Heart right ventricle (tissue), 16 donors: ENCODE results near the gene DEPDC5. TPM values are rescaled to one million over a fixed set of nuclear protein-coding genes. Genes with fewer than 3 reads are reported as not detected.
"Not testable (repeated sequence)": the region's sequence is repeated elsewhere in the genome, so short reads cannot be mapped to it uniquely, and the experiment has no call there.

Source experiments
- ATAC-seq, 8 donors: fragments of 200-7000 bp; cut with Tn5 transposase; one replicate each; pipeline ENCODE4 v1.9.1; 2020; ENCODE audit warnings: mild to moderate bottlenecking in 8 of 8, moderate library complexity in 8 of 8, moderate number of reproducible peaks in 1 of 8
- DNase-seq, 2 donors: peaks; one replicate each; pipeline ENCODE4 v3.0.0-alpha.2; 2020
- H3K27ac ChIP-seq, 10 donors: fragments of 200-600 bp; sonication (generic) in 2 of 10; one replicate each; pipeline versions ENCODE4 v1.5.0 to v1.8.0; 2020 to 2022; ENCODE audit warnings: mild to moderate bottlenecking in 3 of 10
- H3K27me3 ChIP-seq, 7 donors: fragments of 200-600 bp; one replicate each; pipeline ENCODE4 v1.8.0; 2021 to 2022; ENCODE audit warnings: mild to moderate bottlenecking in 2 of 7
- H3K36me3 ChIP-seq, 9 donors: fragments of 200-600 bp; sonication (generic) in 1 of 9; one replicate each; pipeline versions ENCODE4 v1.5.0 to v1.8.0; 2020 to 2022; ENCODE audit warnings: mild to moderate bottlenecking in 2 of 9
- H3K4me1 ChIP-seq, 9 donors: fragments of 200-600 bp; sonication (generic) in 1 of 9; one replicate each; pipeline versions ENCODE4 v1.5.0 to v1.8.0; 2020 to 2022; ENCODE audit warnings: mild to moderate bottlenecking in 4 of 9
- H3K4me3 ChIP-seq, 10 donors: fragments of 200-600 bp; sonication (generic) in 2 of 10; one replicate each; pipeline versions ENCODE4 v1.5.0 to v1.8.0; 2020 to 2022; ENCODE audit warnings: mild to moderate bottlenecking in 7 of 10, moderate library complexity in 2 of 10
- H3K9me3 ChIP-seq, 11 donors: fragments of 200-600 bp in 10 of 11; sonication (generic) in 2 of 11; one replicate each; pipeline versions ENCODE4 v1.5.0 to v1.8.0; 2013 to 2022; ENCODE audit warnings: mild to moderate bottlenecking in 2 of 11, control low read depth in 1 of 11, moderate library complexity in 1 of 11
- CTCF ChIP-seq, 9 donors: fragments of 200-600 bp; sonication (generic) in 2 of 9; IDR thresholded peaks; one replicate each; pipeline versions ENCODE4 v1.5.0 to v1.8.0; 2021 to 2022; ENCODE audit warnings: antibody characterized with exemption in 9 of 9, mild to moderate bottlenecking in 5 of 9, moderate library complexity in 1 of 9
- WGBS, 2 donors: extraction: QIAGEN DNeasy Blood & Tissue Kit; methylation state at CpG; one replicate each; pipeline ENCODE4 v1.1.7; 2013; ENCODE audit warnings: inconsistent platforms in 1 of 2; 5-methylcytosine and 5-hydroxymethylcytosine counted together
- intact Hi-C, 10 donors: fragments of 100-400 bp; cut with DNase I; formaldehyde crosslinking; loops; one replicate each; pipeline versions ENCODE4 v1.11.1 to v1.14.2; 2022
- long read RNA-seq, 3 donors: library from polyadenylated mRNA; unstranded; transcript quantifications; one replicate each; pipeline ENCODE4 v2.0.0, GENCODE V29; 2020 to 2021
- polyA plus RNA-seq, 2 donors: library from polyadenylated mRNA; stranded (reverse); fragments of 200-250 nt; gene quantifications; one replicate each; pipeline ENCODE4 v1.2.3, GENCODE V29; 2013
- total RNA-seq, 10 donors: library from RNA; stranded (reverse); fragmentation: NEBNext Ultra II Directional in 3 of 10; extraction: Animal tissue kit (Norgen Biotek cat#: 25700) in 3 of 10; gene quantifications; one replicate each; pipeline versions ENCODE4 v1.2.1 to v1.2.4, GENCODE V29; 2021 to 2023
- donor health status: Arrhythmogenic right ventricular cardiomyopathy.
- donor health status: ischemic (EF 13 %, LVEDD 7.1; RV severe dilation, severe dysfunction).
- donor health status: healthy with polysubstance abuse.
- donor health status: DM: no; HTN: yes; CAD: no.
- donor health status: DM: no; HTN: no; CAD: no.
- donor health status: ischemic (EF 25% LVEDD 6.9; RV normal size, moderate dysfunction).
- donor health status: ischemic (EF 25% LVEDD 5.7; RV mildly dilated, moderate dysfunction).
- donor health status: healthy.
- donor health status: DM: yes; HTN: yes; CAD: no.
- donor health status: Ischemic cardiomyopathy.
- donor health status: ischemic (EF 35%, LVEDD 5.7; RV mildly dilated, moderate dysfunction).
- donor health status: nonischemic (EF 11% LVEDD 7.7; RV severe dilation, severe dysfunction).
- donor health status: DM: yes; HTN: yes; CAD: no.
- donor health status: PGD.
- donor health status: ischemic (EF 29% LVEDD 5.4; RV normal size, mild dysfunction).
- donor health status: nonischemic (EF 23%, LVEDD 6.1; RV moderate dilation, normal function).

The DEPDC5 gene
- total RNA-seq (10 to 100 TPM; 11.1 to 19.1 (median 15.1) TPM), polyA plus RNA-seq (1 to 10 TPM; 6.2 to 7.8 TPM)
- long read RNA-seq, donor 1, partial matches to known transcripts = 5 of 6 reads
- long read RNA-seq, donor 1, other reads (novel, unspliced or antisense) = 0 of 6 reads
- long read RNA-seq, donor 2, partial matches to known transcripts = 2 of 5 reads
- long read RNA-seq, donor 2, other reads (novel, unspliced or antisense) = 0 of 5 reads
- long read RNA-seq, donor 3, partial matches to known transcripts = 3 of 11 reads
- long read RNA-seq, donor 3, other reads (novel, unspliced or antisense) = 7 of 11 reads

GRCh38 chr22:31753634-31754501 is at the start of gene DEPDC5:
TSS of gene DEPDC5 (plus strand) at chr22:31754019. CDS start at chr22:31754922, 903 bp downstream.
- Histone ChIP-seq H3K27ac (peak within 1 kb of the TSS; percentile 74 to 98 (median 95)), H3K27me3 (no peaks in the 10 kb centered on the region), H3K4me1 (peaks cover 6 to 58% (median 39%) of the 10 kb centered on the region in 9 donors), H3K36me3 (peaks cover 0 to 21% (median 0%) of the 10 kb centered on the region in 9 donors), H3K4me3 (peak within 1 kb of the TSS; percentile 48 to 94 (median 84)), H3K9me3 (no peaks in the 10 kb centered on the region)
- WGBS, 2 donors = 1 to 2% methylated on average over 60 to 65 of the region's 65 CpGs
- TF ChIP-seq CTCF (IDR thresholded peaks at IDR 0.05) = peak in 2 of 9 donors; percentile 8 to 14
- DNase-seq = peak; percentile 96 to 98
- intact Hi-C loops = loop anchor here in 5 of 10 donors (1.0 to 10.0 kb wide), 5 partner anchors 89 to 532 kb away; partner anchors contain the start of genes PISD (in 4 of the 5) and YWHAH (in 1 of the 5)
- peak; percentile 88 to 94 (median 91) for ATAC-seq

GRCh38 chr22:31707519-31707918 is 46.3 kb upstream of the DEPDC5 start:
- Histone ChIP-seq H3K4me1 (peaks cover 0 to 4% (median 0%) of the 10 kb centered on the region in 9 donors), H3K4me3 (no peak overlapping the region), H3K27me3 (no peaks in the 10 kb centered on the region), H3K27ac (no peak overlapping the region), H3K9me3 (no peaks in the 10 kb centered on the region), H3K36me3 (peaks cover 0 to 98% (median 37%) of the 10 kb centered on the region in 9 donors)
- ATAC-seq (no peak), DNase-seq (no peak)
- intact Hi-C loops = no loop called here
- TF ChIP-seq CTCF (IDR thresholded peaks at IDR 0.05) = no peak
- WGBS, 2 donors = 89 to 92% methylated on average over 8 of the region's 8 CpGs

- H3K4me3 ChIP-seq, DNase-seq, H3K27ac ChIP-seq, H3K9me3 ChIP-seq, ATAC-seq, intact Hi-C loops, H3K27me3 ChIP-seq: not testable (repeated sequence)
- H3K4me1 ChIP-seq = peaks cover 0 to 15% (median 4%) of the 10 kb centered on the region in 9 donors
- H3K36me3 ChIP-seq = peaks cover 0 to 96% (median 34%) of the 10 kb centered on the region in 9 donors
- 97 to 98% methylated on average over 12 of the region's 12 CpGs for WGBS, 2 donors
Observed at GRCh38 chr22:31711226-31711625, 42.6 kb upstream of the DEPDC5 start.

- peaks cover 0 to 100% (median 35%) of the 10 kb centered on the region in 9 donors for H3K36me3 ChIP-seq
- no peak for DNase-seq
- ATAC-seq = peak in 1 of 8 donors; percentile 33
- no peaks in the 10 kb centered on the region for H3K27me3 ChIP-seq
- H3K9me3 ChIP-seq = no peaks in the 10 kb centered on the region
- H3K4me1 ChIP-seq = peaks cover 0 to 15% (median 4%) of the 10 kb centered on the region in 9 donors
- 17 to 21% methylated on average over 5 of the region's 5 CpGs for WGBS, 2 donors
- H3K27ac ChIP-seq = peak overlapping the region in 2 of 10 donors; percentile 13 to 33
- intact Hi-C loops = no loop called here
- no peak overlapping the region for H3K4me3 ChIP-seq
- TF ChIP-seq CTCF (IDR thresholded peaks at IDR 0.05) = no peak
Observed at GRCh38 chr22:31715147-31715778, 38.6 kb upstream of the DEPDC5 start.
